Stimulated activated CD4-positive, alpha-beta T cell treated with anti-CD3 and anti-CD28 coated beads, Interleukin-2, amount 100 ng/mL, for 24 hours (primary cell): Measurements from ENCODE around the gene FBXO34.

ENCODE experiments used
- DNase-seq, 2 donors: peaks; one replicate each; pipeline ENCODE4 v3.0.0-alpha.2; 2020

FBXO34 gene

GRCh38 chr14:55384536-55384935 lies 113.3 kb downstream of the FBXO34 start:
- no peak for DNase-seq

- DNase-seq: peak; percentile 16 to 28
Measured at GRCh38 chr14:55386037-55386808, 115.0 kb downstream of the FBXO34 start.

- no peak for DNase-seq
Measured at GRCh38 chr14:55387121-55387520, 115.9 kb downstream of the FBXO34 start.

- no peak for DNase-seq
Measured at GRCh38 chr14:55388160-55388559, 116.9 kb downstream of the FBXO34 start.

GRCh38 chr14:55389330-55389729 lies 118.1 kb downstream of the FBXO34 start:
- no peak for DNase-seq

- no peak for DNase-seq
Measured at GRCh38 chr14:55398679-55399078, 127.5 kb downstream of the FBXO34 start.

- DNase-seq: no peak
Measured at GRCh38 chr14:55399183-55399582, 128.0 kb downstream of the FBXO34 start.

- DNase-seq: no peak
Measured at GRCh38 chr14:55399852-55400251, 128.6 kb downstream of the FBXO34 start.

- DNase-seq: no peak
Measured at GRCh38 chr14:55401751-55402150, 130.5 kb downstream of the FBXO34 start.
